IPS-15b (cell line): Measurements from ENCODE around the gene KLHL22.
"Not testable (repeated sequence)": the region's sequence is repeated elsewhere in the genome, so short reads cannot be mapped to it uniquely, and the experiment has no call there.

ENCODE experiments used
- H3K27me3 ChIP-seq: one replicate; pipeline ENCODE4 v1.6.1; 2013; ENCODE audit warnings: low read length; ENCODE audit not compliant: control insufficient read depth, insufficient read depth
- H3K36me3 ChIP-seq: one replicate; pipeline ENCODE4 v1.6.1; 2013; ENCODE audit warnings: low read length; ENCODE audit not compliant: control insufficient read depth, insufficient read depth
- H3K4me1 ChIP-seq: one replicate; pipeline ENCODE4 v1.6.1; 2013; ENCODE audit warnings: mild to moderate bottlenecking, low read length; ENCODE audit not compliant: control insufficient read depth, insufficient read depth
- H3K4me3 ChIP-seq: one replicate; pipeline ENCODE4 v1.5.1; 2013; ENCODE audit warnings: low read depth, low read length
- H3K9ac ChIP-seq: one replicate; pipeline ENCODE4 v1.6.1; 2013; ENCODE audit warnings: low read depth, mild to moderate bottlenecking, low read length
- H3K9me3 ChIP-seq: one replicate; pipeline ENCODE4 v1.6.1; 2013; ENCODE audit warnings: mild to moderate bottlenecking, low read length; ENCODE audit not compliant: control insufficient read depth, insufficient read depth

Gene KLHL22

GRCh38 chr22:20508067-20508755 is 12.6 kb upstream of the KLHL22 start:
- Histone ChIP-seq H3K4me3 (peak overlapping the region; percentile 94), H3K9ac (peak overlapping the region; percentile 89)
- H3K27me3 ChIP-seq, H3K36me3 ChIP-seq, H3K9me3 ChIP-seq, H3K4me1 ChIP-seq: not testable (repeated sequence)

GRCh38 chr22:20507253-20508066 is 11.9 kb upstream of the KLHL22 start, which contains the start of gene MED15:
TSS of gene MED15 (plus strand) at chr22:20507610. CDS start at chr22:20507679, 69 bp downstream.
- H3K36me3 ChIP-seq, result no peaks in the 10 kb centered on the region
- H3K4me1 ChIP-seq, result peaks cover 7% of the 10 kb centered on the region
- H3K27me3 ChIP-seq, result no peaks in the 10 kb centered on the region
- H3K4me3 ChIP-seq, result peak within 1 kb of the TSS; percentile 94
- H3K9ac ChIP-seq, result peak within 1 kb of the TSS; percentile 89
- H3K9me3 ChIP-seq, result no peaks in the 10 kb centered on the region

- no peaks in the 10 kb centered on the region for H3K36me3 ChIP-seq
- H3K9me3 ChIP-seq, result no peaks in the 10 kb centered on the region
- H3K4me3 ChIP-seq, result peak overlapping the region; percentile 94
- peak overlapping the region; percentile 37 for H3K9ac ChIP-seq
- H3K27me3 ChIP-seq, result no peaks in the 10 kb centered on the region
- H3K4me1 ChIP-seq, result peaks cover 7% of the 10 kb centered on the region
These were observed 11.1 kb upstream of the KLHL22 start for GRCh38 chr22:20506543-20507252.

GRCh38 chr22:20504293-20504922 is 8.8 kb upstream of the KLHL22 start:
- H3K9me3 ChIP-seq, H3K4me1 ChIP-seq, H3K9ac ChIP-seq, H3K36me3 ChIP-seq, H3K4me3 ChIP-seq, H3K27me3 ChIP-seq: not testable (repeated sequence)

GRCh38 chr22:20503816-20504215 is 8.2 kb upstream of the KLHL22 start:
- H3K9ac ChIP-seq, result no peak overlapping the region
- no peak overlapping the region for H3K4me3 ChIP-seq

GRCh38 chr22:20499769-20500168 is 4.2 kb upstream of the KLHL22 start:
- Histone ChIP-seq H3K9me3 (no peaks in the 10 kb centered on the region), H3K27me3 (peaks cover 2% of the 10 kb centered on the region), H3K9ac (no peak overlapping the region), H3K36me3 (no peaks in the 10 kb centered on the region), H3K4me3 (no peak overlapping the region), H3K4me1 (no peaks in the 10 kb centered on the region)

More at GRCh38 chr22:20503816-20504215, 8.2 kb upstream of the KLHL22 start:
- no peaks in the 10 kb centered on the region for H3K27me3 ChIP-seq
- H3K36me3 ChIP-seq, result no peaks in the 10 kb centered on the region
- no peaks in the 10 kb centered on the region for H3K9me3 ChIP-seq
- H3K4me1 ChIP-seq, result peaks cover 2% of the 10 kb centered on the region

GRCh38 chr22:20498913-20499312 is 3.3 kb upstream of the KLHL22 start:
- H3K9me3 ChIP-seq, result no peaks in the 10 kb centered on the region
- H3K27me3 ChIP-seq, result peaks cover 10% of the 10 kb centered on the region
- H3K4me3 ChIP-seq, result no peak overlapping the region
- no peak overlapping the region for H3K9ac ChIP-seq
- H3K4me1 ChIP-seq, result no peaks in the 10 kb centered on the region
- no peaks in the 10 kb centered on the region for H3K36me3 ChIP-seq

GRCh38 chr22:20497426-20497825 is 1.8 kb upstream of the KLHL22 start:
- H3K4me3 ChIP-seq, result no peak overlapping the region
- no peak overlapping the region for H3K9ac ChIP-seq

GRCh38 chr22:20495861-20496681 is 476 bp upstream of the KLHL22 start:
- Histone ChIP-seq H3K4me1 (no peaks in the 10 kb centered on the region), H3K36me3 (no peaks in the 10 kb centered on the region), H3K4me3 (peak overlapping the region; percentile 89), H3K27me3 (peaks cover 11% of the 10 kb centered on the region), H3K9ac (no peak overlapping the region), H3K9me3 (no peaks in the 10 kb centered on the region)

More at GRCh38 chr22:20497426-20497825, 1.8 kb upstream of the KLHL22 start:
- H3K36me3 ChIP-seq, result no peaks in the 10 kb centered on the region
- H3K9me3 ChIP-seq, result no peaks in the 10 kb centered on the region
- no peaks in the 10 kb centered on the region for H3K4me1 ChIP-seq
- H3K27me3 ChIP-seq, result peaks cover 11% of the 10 kb centered on the region

GRCh38 chr22:20491346-20491745 is 4.2 kb downstream of the KLHL22 start:
- no peak overlapping the region for H3K4me3 ChIP-seq
- no peaks in the 10 kb centered on the region for H3K9me3 ChIP-seq
- H3K27me3 ChIP-seq, result peaks cover 11% of the 10 kb centered on the region
- no peaks in the 10 kb centered on the region for H3K36me3 ChIP-seq
- no peak overlapping the region for H3K9ac ChIP-seq
- peaks cover 6% of the 10 kb centered on the region for H3K4me1 ChIP-seq

- Histone ChIP-seq H3K36me3 (no peaks in the 10 kb centered on the region), H3K27me3 (peaks cover 11% of the 10 kb centered on the region), H3K9me3 (no peaks in the 10 kb centered on the region)
These were observed 4.7 kb downstream of the KLHL22 start for GRCh38 chr22:20490941-20491307.

More at GRCh38 chr22:20490941-20491307, 4.7 kb downstream of the KLHL22 start:
- Histone ChIP-seq H3K4me3 (no peak overlapping the region), H3K9ac (no peak overlapping the region), H3K4me1 (peaks cover 6% of the 10 kb centered on the region)
